ENCODE data around the gene HCAR2. TPM values are rescaled to one million over a fixed set of nuclear protein-coding genes. Genes with fewer than 3 reads are reported as not detected.

HCAR2 gene
- total RNA-seq, 2 donors from 2014 or later, result 0.35 TPM; not detected in 1

- no peak for DNase-seq (ENCODE audit: low spot score)
- peaks cover 5 to 6% of the 10 kb centered on the region in 2 donors for H3K4me1 ChIP-seq (ENCODE audit: control insufficient read depth in 1 of 2, low read depth in 2 of 2)
- no peaks in the 10 kb centered on the region for H3K36me3 ChIP-seq
- peak within 1 kb of the TSS; percentile 70 for H3K4me3 ChIP-seq
- H3K27me3 ChIP-seq (replicated peaks; ENCODE audit: insufficient read depth), result no peaks in the 10 kb centered on the region
- H3K27ac ChIP-seq, result no peak within 1 kb of the TSS
- no peaks in the 10 kb centered on the region for H3K9me3 ChIP-seq
- ATAC-seq (ENCODE audit: insufficient number of reproducible peaks, low FRiP score, low read depth), result no peak
- TF ChIP-seq CTCF (IDR thresholded peaks at IDR 0.05), result no peak
These were observed 27.3 kb upstream of the HCAR2 start, which contains the start of gene HCAR1 for GRCh38 chr12:122730215-122731014. Gene HCAR1, minus strand, starts transcription at chr12:122730844. Its CDS starts 505 bp downstream, at chr12:122730339.

GRCh38 chr12:122729583-122730214 lies 26.5 kb upstream of the HCAR2 start:
- H3K27ac ChIP-seq, result no peak overlapping the region
- peaks cover 5 to 6% of the 10 kb centered on the region in 2 donors for H3K4me1 ChIP-seq (ENCODE audit: control insufficient read depth in 1 of 2, low read depth in 2 of 2)
- H3K4me3 ChIP-seq, result peak overlapping the region; percentile 70
- ATAC-seq (ENCODE audit: insufficient number of reproducible peaks, low FRiP score, low read depth), result no peak
- no peaks in the 10 kb centered on the region for H3K36me3 ChIP-seq
- no peaks in the 10 kb centered on the region for H3K27me3 ChIP-seq (replicated peaks; ENCODE audit: insufficient read depth)
- no peak for TF ChIP-seq CTCF (IDR thresholded peaks at IDR 0.05)
- DNase-seq (ENCODE audit: low spot score), result no peak
- no peaks in the 10 kb centered on the region for H3K9me3 ChIP-seq

- ATAC-seq (ENCODE audit: insufficient number of reproducible peaks, low FRiP score, low read depth), result no peak
- Histone ChIP-seq H3K36me3 (no peaks in the 10 kb centered on the region), H3K4me3 (no peak overlapping the region), H3K9me3 (no peaks in the 10 kb centered on the region), H3K4me1 (ENCODE audit: control insufficient read depth in 1 of 2, low read depth in 2 of 2) (peaks cover 5% of the 10 kb centered on the region in 2 donors), H3K27ac (no peak overlapping the region), H3K27me3 (replicated peaks; ENCODE audit: insufficient read depth) (no peaks in the 10 kb centered on the region)
- no peak for TF ChIP-seq CTCF (IDR thresholded peaks at IDR 0.05)
- DNase-seq (ENCODE audit: low spot score), result no peak
These were observed 23.0 kb upstream of the HCAR2 start for GRCh38 chr12:122726080-122726558.

- H3K4me3 ChIP-seq, result no peak overlapping the region
These were observed 22.4 kb upstream of the HCAR2 start for GRCh38 chr12:122725452-122726079.

More at GRCh38 chr12:122725452-122726079, 22.4 kb upstream of the HCAR2 start:
- ATAC-seq (ENCODE audit: insufficient number of reproducible peaks, low FRiP score, low read depth) (no peak), DNase-seq (ENCODE audit: low spot score) (no peak)
- Histone ChIP-seq H3K4me1 (ENCODE audit: control insufficient read depth in 1 of 2, low read depth in 2 of 2) (peaks cover 3 to 5% of the 10 kb centered on the region in 2 donors), H3K27ac (no peak overlapping the region), H3K9me3 (no peaks in the 10 kb centered on the region), H3K27me3 (replicated peaks; ENCODE audit: insufficient read depth) (no peaks in the 10 kb centered on the region), H3K36me3 (no peaks in the 10 kb centered on the region)
- TF ChIP-seq CTCF (IDR thresholded peaks at IDR 0.05), result no peak
